HL-60 (cell line): ENCODE results near the gene KRT85.
"Not testable (repeated sequence)": the region's sequence is repeated elsewhere in the genome, so short reads cannot be mapped to it uniquely, and the experiment has no call there.

ENCODE experiments used
- DNase-seq, 2 experiments: peaks; one replicate each; pipeline ENCODE4 v3.0.0-alpha.2; 2010 to 2020; ENCODE audit warnings: low read depth in 1 of 2, low spot score in 1 of 2
- H3K27ac ChIP-seq: fragments of 250-450 bp; sonication (Bioruptor Pico); replicated peaks from 2 replicates; pipeline ENCODE4 v1.5.1; 2020; ENCODE audit warnings: mild to moderate bottlenecking, moderate library complexity
- H3K27me3 ChIP-seq: fragments of 250-450 bp; sonication (Bioruptor Pico); 2 replicates; pipeline ENCODE4 v1.5.1; 2021; ENCODE audit warnings: mild to moderate bottlenecking, moderate library complexity; ENCODE audit not compliant: insufficient read depth, poor library complexity, severe bottlenecking
- H3K4me3 ChIP-seq: replicated peaks from 2 replicates; pipeline ENCODE4 v1.5.1; 2011; ENCODE audit warnings: mild to moderate bottlenecking, control low read depth, low read length; ENCODE audit not compliant: insufficient read depth
- CTCF ChIP-seq: IDR thresholded peaks from one replicate; pipeline ENCODE4 v1.5.1; 2011; ENCODE audit warnings: low read length, control low read depth, inconsistent platforms; ENCODE audit not compliant: insufficient read depth
- GABPA ChIP-seq: IDR thresholded peaks from 2 replicates; pipeline ENCODE4 v1.6.1; 2012; ENCODE audit warnings: low read depth
- POLR2AphosphoS5 ChIP-seq: IDR thresholded peaks from 2 replicates; pipeline ENCODE4 v1.6.1; 2012; ENCODE audit warnings: low read depth
- REST ChIP-seq: IDR thresholded peaks from 2 replicates; pipeline ENCODE4 v1.6.1; 2012; ENCODE audit warnings: low read depth; ENCODE audit not compliant: insufficient replicate concordance
- SPI1 ChIP-seq: IDR thresholded peaks from 2 replicates; pipeline ENCODE4 v1.6.1; 2012; ENCODE audit warnings: low read depth, mild to moderate bottlenecking, borderline replicate concordance

Gene KRT85

GRCh38 chr12:52347551-52348510 lies 19.4 kb downstream of the KRT85 start:
- no peak for TF ChIP-seq CTCF
- TF ChIP-seq POLR2AphosphoS5: no peak
- no peak for TF ChIP-seq SPI1
- no peak for TF ChIP-seq REST
- TF ChIP-seq GABPA: no peak
- DNase-seq: no peak
- no peak overlapping the region for H3K27ac ChIP-seq
- no peak overlapping the region for H3K4me3 ChIP-seq
- H3K27me3 ChIP-seq: no peaks in the 10 kb centered on the region

GRCh38 chr12:52347016-52347415 lies 20.3 kb downstream of the KRT85 start:
- Histone ChIP-seq H3K27me3 (no peaks in the 10 kb centered on the region), H3K4me3 (no peak overlapping the region), H3K27ac (no peak overlapping the region)
- TF ChIP-seq POLR2AphosphoS5 (no peak), SPI1 (no peak), GABPA (no peak), REST (no peak), CTCF (no peak)
- DNase-seq: no peak

GRCh38 chr12:52346593-52346992 lies 20.7 kb downstream of the KRT85 start:
- Histone ChIP-seq H3K27me3 (no peaks in the 10 kb centered on the region), H3K4me3 (no peak overlapping the region), H3K27ac (no peak overlapping the region)
- TF ChIP-seq CTCF (no peak), REST (no peak), GABPA (no peak), SPI1 (no peak), POLR2AphosphoS5 (no peak)
- no peak for DNase-seq

- H3K27ac ChIP-seq, H3K27me3 ChIP-seq, DNase-seq, H3K4me3 ChIP-seq: not testable (repeated sequence)
Measured at GRCh38 chr12:52345041-52345440, 22.2 kb downstream of the KRT85 start.
